RWPE1 (cell line): Measurements from ENCODE around the gene PDZRN4.

Source experiments
- CTCF ChIA-PET: fragments of 350-600 bp; sonication (Branson Sonifier 250); formaldehyde crosslinking; extraction: SDS; loops from one replicate; lab custom pipeline; 2021; lab: Yijun Ruan, JAX
- POLR2A ChIA-PET: fragments of 400-600 bp; formaldehyde crosslinking; extraction: SDS; loops from one replicate; lab custom pipeline; 2020; ENCODE audit warnings: antibody characterized with exemption; ENCODE audit not compliant: low non-redundant PET; lab: Yijun Ruan, JAX
- DNase-seq: peaks from one replicate; pipeline ENCODE4 v3.0.0; 2012; ENCODE audit warnings: low spot score
- H3K27ac ChIP-seq: fragments of 450-650 bp; 2 replicates; pipeline ENCODE4 v1.5.1; 2017
- TF ChIP-seq, protein P1 (sequence below): fragments of 450-650 bp; conservative IDR thresholded peaks from 2 replicates; pipeline ENCODE4 v1.5.1; 2017; ENCODE audit warnings: low read depth, mild to moderate bottlenecking

PDZRN4 gene

DNA sequence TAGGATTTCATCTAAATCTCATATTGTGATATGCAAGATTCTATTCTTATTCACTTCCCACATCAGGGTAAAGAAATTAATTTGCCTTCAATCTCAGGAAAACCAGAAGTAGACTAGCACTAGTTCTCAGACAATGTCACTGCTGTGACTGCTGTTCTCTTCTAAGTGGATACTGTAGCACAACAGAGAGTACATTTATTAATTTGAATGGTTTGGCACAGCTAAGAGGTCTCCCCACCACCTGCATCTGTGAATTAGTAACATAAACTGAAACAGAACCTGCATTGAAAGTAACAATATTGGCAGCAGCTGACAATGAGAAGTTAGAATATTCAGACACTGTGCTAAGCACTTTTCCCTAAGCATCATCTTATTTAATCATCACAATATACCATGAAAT is 253.1 kb downstream of the PDZRN4 start:
- H3K27ac ChIP-seq = no peak overlapping the region
- TF ChIP-seq, protein P1, sequence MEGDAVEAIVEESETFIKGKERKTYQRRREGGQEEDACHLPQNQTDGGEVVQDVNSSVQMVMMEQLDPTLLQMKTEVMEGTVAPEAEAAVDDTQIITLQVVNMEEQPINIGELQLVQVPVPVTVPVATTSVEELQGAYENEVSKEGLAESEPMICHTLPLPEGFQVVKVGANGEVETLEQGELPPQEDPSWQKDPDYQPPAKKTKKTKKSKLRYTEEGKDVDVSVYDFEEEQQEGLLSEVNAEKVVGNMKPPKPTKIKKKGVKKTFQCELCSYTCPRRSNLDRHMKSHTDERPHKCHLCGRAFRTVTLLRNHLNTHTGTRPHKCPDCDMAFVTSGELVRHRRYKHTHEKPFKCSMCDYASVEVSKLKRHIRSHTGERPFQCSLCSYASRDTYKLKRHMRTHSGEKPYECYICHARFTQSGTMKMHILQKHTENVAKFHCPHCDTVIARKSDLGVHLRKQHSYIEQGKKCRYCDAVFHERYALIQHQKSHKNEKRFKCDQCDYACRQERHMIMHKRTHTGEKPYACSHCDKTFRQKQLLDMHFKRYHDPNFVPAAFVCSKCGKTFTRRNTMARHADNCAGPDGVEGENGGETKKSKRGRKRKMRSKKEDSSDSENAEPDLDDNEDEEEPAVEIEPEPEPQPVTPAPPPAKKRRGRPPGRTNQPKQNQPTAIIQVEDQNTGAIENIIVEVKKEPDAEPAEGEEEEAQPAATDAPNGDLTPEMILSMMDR = no peak
- ChIA-PET CTCF (no interaction called here), POLR2A (no interaction called here)
- no peak for DNase-seq

DNA sequence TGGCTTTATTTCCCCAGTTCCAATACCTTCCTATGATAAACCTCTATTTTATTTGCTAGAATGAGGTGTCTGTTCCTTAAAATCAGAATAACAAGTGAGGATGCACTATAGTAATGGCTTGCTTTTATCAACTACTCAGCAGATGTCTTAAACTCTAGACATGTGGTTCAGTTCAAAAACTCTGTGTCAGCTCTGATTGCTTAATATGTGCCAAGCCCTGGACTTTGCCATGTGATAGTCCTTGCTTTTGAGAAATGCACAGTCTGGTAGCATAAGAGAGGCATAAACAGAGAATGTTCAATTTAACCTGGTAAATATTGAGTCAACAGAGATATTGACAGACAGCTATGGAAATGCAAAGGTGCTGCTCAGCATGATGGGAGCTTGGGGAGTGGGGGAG is 254.8 kb downstream of the PDZRN4 start:
- CTCF ChIA-PET = interaction anchor here (0.6 kb wide), 1 partner anchor 38 kb away, joined by 3 read pairs; no protein-coding TSS in a partner anchor
- no peak overlapping the region for H3K27ac ChIP-seq
- TF ChIP-seq, protein P1 = no peak
- POLR2A ChIA-PET = no interaction called here
- DNase-seq = no peak

DNA sequence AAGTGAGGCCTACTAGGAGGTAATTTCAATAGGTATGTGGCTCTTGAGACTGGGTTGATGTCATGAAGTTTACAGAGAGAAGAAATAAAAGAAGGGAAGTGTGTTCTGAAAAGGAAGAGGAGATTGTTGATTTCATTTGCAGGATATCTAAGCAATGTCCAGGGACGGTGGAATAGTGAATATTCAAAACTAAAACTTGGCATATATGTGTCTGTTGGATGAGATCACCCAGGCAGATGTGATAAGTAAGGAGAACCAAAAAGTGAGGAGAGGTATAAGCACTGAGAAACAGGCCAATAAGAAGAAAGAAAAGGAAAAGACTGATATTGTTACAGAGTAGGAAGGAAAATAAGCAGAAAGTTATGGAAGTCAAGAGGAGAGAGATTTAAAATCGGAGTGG is 255.6 kb downstream of the PDZRN4 start:
- DNase-seq = no peak
- no peak overlapping the region for H3K27ac ChIP-seq
- TF ChIP-seq, protein P1 = no peak
- ChIA-PET CTCF (interaction anchor here (0.6 kb wide), 1 partner anchor 38 kb away, joined by 3 read pairs; no protein-coding TSS in a partner anchor), POLR2A (no interaction called here)

DNA sequence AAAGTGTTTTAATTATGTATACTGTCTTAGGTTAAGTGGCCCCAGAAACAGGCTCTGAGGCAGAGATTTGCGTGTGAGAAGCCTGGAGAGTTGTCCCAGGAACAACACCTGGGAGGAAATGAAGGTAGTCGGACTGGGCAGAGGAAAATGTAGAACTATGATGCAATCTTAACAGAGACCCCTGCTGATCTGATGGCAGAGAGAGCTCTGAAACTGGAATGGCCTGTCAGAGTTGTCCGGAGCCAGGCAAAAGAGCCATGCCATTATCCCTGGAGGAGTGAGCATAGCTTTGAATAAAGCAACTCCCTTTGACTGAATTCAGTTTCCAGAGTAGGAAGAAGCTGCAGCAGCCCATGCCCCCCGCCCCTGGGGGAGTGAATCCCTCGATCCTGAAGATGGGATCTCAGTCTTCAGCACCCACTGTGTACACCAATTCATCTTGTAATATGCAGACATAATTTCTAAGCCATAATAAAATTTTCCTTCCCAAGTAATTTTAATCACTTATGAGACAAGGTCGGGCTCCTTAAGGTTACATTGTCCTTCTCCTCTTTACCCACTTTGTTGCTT is 264.8 kb downstream of the PDZRN4 start:
- H3K27ac ChIP-seq = no peak overlapping the region
- CTCF ChIA-PET = no interaction called here
- DNase-seq = no peak
- POLR2A ChIA-PET = no interaction called here
- TF ChIP-seq, protein P1 = no peak

DNA sequence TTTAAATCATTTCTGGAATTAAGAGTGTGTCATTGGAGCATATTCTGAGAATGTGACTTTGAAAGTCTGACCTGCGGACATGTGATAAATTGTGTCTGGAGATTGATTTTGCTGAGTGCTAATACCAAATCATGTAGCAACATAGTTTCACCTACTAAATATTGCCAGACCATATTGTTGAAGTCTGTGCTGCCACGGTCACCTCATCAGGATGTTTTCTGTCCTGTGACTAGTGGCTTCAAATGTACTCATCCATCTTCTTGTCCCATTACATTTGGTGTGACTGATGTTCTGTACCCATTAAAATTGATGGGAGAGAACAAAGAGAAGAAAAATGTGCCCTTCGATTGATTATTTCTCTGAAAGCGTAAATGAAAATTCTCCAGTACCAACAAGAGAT is 265.3 kb downstream of the PDZRN4 start:
- no peak overlapping the region for H3K27ac ChIP-seq
- POLR2A ChIA-PET = no interaction called here
- DNase-seq = no peak
- CTCF ChIA-PET = no interaction called here
- TF ChIP-seq, protein P1 = no peak

DNA sequence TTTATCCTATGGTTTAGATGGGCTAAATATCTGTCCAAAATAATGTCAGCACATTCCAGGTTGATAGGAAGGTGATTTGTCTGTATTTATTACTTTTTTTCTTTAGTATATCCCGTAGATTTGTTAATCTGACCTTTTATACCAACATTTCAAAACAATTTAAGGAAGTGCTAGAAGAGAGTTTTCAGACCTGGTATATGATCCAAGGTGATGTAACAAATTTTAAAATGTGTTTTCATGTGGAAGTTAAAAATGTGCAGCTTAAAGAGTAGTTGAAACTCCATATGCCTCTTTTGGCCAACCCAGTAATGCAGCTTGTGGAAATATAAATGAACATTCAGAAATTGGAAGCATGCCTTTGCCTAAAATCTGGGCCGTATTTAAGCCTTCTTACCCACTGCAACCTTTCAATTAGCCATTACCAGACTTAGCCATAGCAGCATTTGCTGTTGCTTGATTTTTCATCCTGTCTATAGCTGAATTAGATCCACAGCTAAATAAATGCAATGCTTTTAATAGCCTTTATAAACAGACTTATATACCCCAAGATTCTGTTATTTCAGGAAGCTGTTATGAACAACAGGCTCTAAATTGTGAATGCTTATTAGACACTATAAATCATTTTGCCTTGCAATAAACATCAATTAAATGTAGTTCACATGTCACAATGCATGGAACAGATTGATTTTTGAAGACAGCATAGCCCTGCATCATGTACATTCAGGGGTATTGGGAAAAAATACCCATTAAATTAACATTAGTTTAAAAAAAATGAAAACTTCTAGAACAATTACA is 271.2 kb downstream of the PDZRN4 start:
- TF ChIP-seq, protein P1 = no peak
- H3K27ac ChIP-seq = no peak overlapping the region
- POLR2A ChIA-PET = no interaction called here
- DNase-seq = no peak
- CTCF ChIA-PET = interaction anchor here (0.7 kb wide), 1 partner anchor 17 kb away, joined by 3 read pairs; no protein-coding TSS in a partner anchor
